GM19193 (cell line): ENCODE data around the gene UBTD1.

Source experiments
- POLR2A ChIP-seq: IDR thresholded peaks from 4 replicates; pipeline ENCODE4 v1.6.1; 2011; ENCODE audit not compliant: insufficient read depth, insufficient read length; ENCODE audit errors: extremely low read depth

UBTD1 gene

GRCh38 chr10:97542169-97543024 lies 43.7 kb downstream of the UBTD1 start:
- no peak for TF ChIP-seq POLR2A

GRCh38 chr10:97543025-97543546 lies 44.4 kb downstream of the UBTD1 start:
- TF ChIP-seq POLR2A: no peak

GRCh38 chr10:97546456-97547270 lies 47.9 kb downstream of the UBTD1 start:
- TF ChIP-seq POLR2A: no peak

GRCh38 chr10:97547271-97547600 lies 48.5 kb downstream of the UBTD1 start:
- TF ChIP-seq POLR2A: no peak

- TF ChIP-seq POLR2A: no peak
These were observed 49.2 kb downstream of the UBTD1 start for GRCh38 chr10:97547962-97548361.

GRCh38 chr10:97548828-97549455 lies 50.2 kb downstream of the UBTD1 start:
- TF ChIP-seq POLR2A: no peak

GRCh38 chr10:97549587-97550322 lies 51.0 kb downstream of the UBTD1 start:
- TF ChIP-seq POLR2A: no peak

- no peak for TF ChIP-seq POLR2A
These were observed 51.8 kb downstream of the UBTD1 start for GRCh38 chr10:97550336-97551149.

GRCh38 chr10:97551271-97551670 lies 52.5 kb downstream of the UBTD1 start:
- no peak for TF ChIP-seq POLR2A

- TF ChIP-seq POLR2A: no peak
These were observed 54.9 kb downstream of the UBTD1 start for GRCh38 chr10:97553575-97554031.

- TF ChIP-seq POLR2A: no peak
These were observed 64.6 kb downstream of the UBTD1 start for GRCh38 chr10:97563337-97563736.

GRCh38 chr10:97564776-97565175 lies 66.1 kb downstream of the UBTD1 start:
- no peak for TF ChIP-seq POLR2A

GRCh38 chr10:97566336-97566996 lies 67.7 kb downstream of the UBTD1 start:
- TF ChIP-seq POLR2A: no peak
